PC-9 (cell line): ENCODE data around the gene RHEX. TPM values are rescaled to one million over a fixed set of nuclear protein-coding genes. Genes with fewer than 3 reads are reported as not detected.
"Not testable (repeated sequence)": the region's sequence is repeated elsewhere in the genome, so short reads cannot be mapped to it uniquely, and the experiment has no call there.

Experiments
- BruUV-seq: library from RNA; stranded (reverse); fragments of 400-500 nt; replicated peaks from 2 replicates; lab custom pipeline; 2021; lab: Mats Ljungman, UMichigan
- CTCF ChIA-PET: fragments of 300-600 bp; sonication (Branson Sonifier 250); formaldehyde crosslinking; loops from one replicate; lab custom pipeline; 2022; ENCODE audit warnings: antibody characterized with exemption; lab: Charles Lee
- POLR2A ChIA-PET: fragments of 300-600 bp; sonication (Branson Sonifier 250); formaldehyde crosslinking; loops from one replicate; lab custom pipeline; 2022; ENCODE audit warnings: antibody characterized with exemption; ENCODE audit not compliant: unreplicated experiment; lab: Charles Lee
- DNase-seq, 2 experiments: peaks; one replicate each; pipeline versions ENCODE4 v3.0.0 to v3.0.0-alpha.2; 2015 to 2022; ENCODE audit warnings: mixed read lengths in 1 of 2
- H2AFZ ChIP-seq: fragments of 200-600 bp; sonication (generic); 2 replicates; pipeline ENCODE4 v1.8.1; 2017; ENCODE audit warnings: antibody characterized with exemption
- H3F3A ChIP-seq: fragments of 200-600 bp; sonication (generic); 2 replicates; pipeline ENCODE4 v1.8.1; 2017; ENCODE audit warnings: antibody characterized with exemption, mild to moderate bottlenecking, low read depth; ENCODE audit not compliant: insufficient read depth
- H3K27ac ChIP-seq: fragments of 200-600 bp; sonication (generic); 2 replicates; pipeline ENCODE4 v1.6.1; 2016; ENCODE audit warnings: mixed run types
- H3K27me3 ChIP-seq: fragments of 200-600 bp; sonication (generic); 2 replicates; pipeline ENCODE4 v1.6.1; 2016; ENCODE audit warnings: low read depth, mixed run types; ENCODE audit not compliant: insufficient read depth
- H3K36me3 ChIP-seq: fragments of 200-600 bp; sonication (generic); 2 replicates; pipeline ENCODE4 v1.6.1; 2016; ENCODE audit warnings: low read depth, mixed run types
- H3K4me1 ChIP-seq: fragments of 200-600 bp; sonication (generic); replicated peaks from 2 replicates; pipeline ENCODE4 v1.6.1; 2016; ENCODE audit warnings: mixed run types; ENCODE audit not compliant: insufficient read depth
- H3K4me2 ChIP-seq: fragments of 200-600 bp; sonication (generic); 2 replicates; pipeline ENCODE4 v1.6.1; 2017; ENCODE audit warnings: mixed run types
- H3K4me3 ChIP-seq: fragments of 200-600 bp; sonication (generic); 2 replicates; pipeline ENCODE4 v1.6.1; 2016; ENCODE audit warnings: mixed run types
- H3K79me2 ChIP-seq: fragments of 200-600 bp; sonication (generic); 2 replicates; pipeline ENCODE4 v1.6.1; 2017; ENCODE audit warnings: low read depth, mixed run types
- H3K9me2 ChIP-seq: fragments of 200-600 bp; sonication (generic); 2 replicates; pipeline ENCODE4 v1.8.1; 2017; ENCODE audit warnings: mild to moderate bottlenecking; ENCODE audit not compliant: insufficient read depth
- H3K9me3 ChIP-seq: fragments of 200-600 bp; sonication (generic); 2 replicates; pipeline ENCODE4 v1.8.1; 2016; ENCODE audit warnings: low read depth; ENCODE audit not compliant: insufficient read depth
- H4K20me1 ChIP-seq: fragments of 200-600 bp; sonication (generic); 2 replicates; pipeline ENCODE4 v1.8.1; 2017; ENCODE audit not compliant: insufficient read depth
- CTCF ChIP-seq: fragments of 200-600 bp; sonication (generic); conservative IDR thresholded peaks from 2 replicates; pipeline ENCODE4 v1.6.1; 2017; ENCODE audit warnings: mixed run types, antibody characterized with exemption, mild to moderate bottlenecking, moderate library complexity
- EZH2 ChIP-seq: fragments of 200-600 bp; sonication (generic); IDR thresholded peaks from 2 replicates; pipeline ENCODE4 v1.8.0; 2017; ENCODE audit warnings: antibody characterized with exemption, low read depth
- intact Hi-C: fragments of 100-400 bp; cut with micrococcal nuclease; formaldehyde crosslinking; loops from one replicate; pipeline ENCODE4 v1.10.0; 2022; ENCODE audit not compliant: unreplicated experiment
- total RNA-seq: library from RNA; stranded (reverse); gene quantifications from 2 replicates; pipeline ENCODE4 v1.2.3, GENCODE V29; 2021

Gene RHEX
- total RNA-seq, 1 experiment from 2014 or later: not detected

DNA sequence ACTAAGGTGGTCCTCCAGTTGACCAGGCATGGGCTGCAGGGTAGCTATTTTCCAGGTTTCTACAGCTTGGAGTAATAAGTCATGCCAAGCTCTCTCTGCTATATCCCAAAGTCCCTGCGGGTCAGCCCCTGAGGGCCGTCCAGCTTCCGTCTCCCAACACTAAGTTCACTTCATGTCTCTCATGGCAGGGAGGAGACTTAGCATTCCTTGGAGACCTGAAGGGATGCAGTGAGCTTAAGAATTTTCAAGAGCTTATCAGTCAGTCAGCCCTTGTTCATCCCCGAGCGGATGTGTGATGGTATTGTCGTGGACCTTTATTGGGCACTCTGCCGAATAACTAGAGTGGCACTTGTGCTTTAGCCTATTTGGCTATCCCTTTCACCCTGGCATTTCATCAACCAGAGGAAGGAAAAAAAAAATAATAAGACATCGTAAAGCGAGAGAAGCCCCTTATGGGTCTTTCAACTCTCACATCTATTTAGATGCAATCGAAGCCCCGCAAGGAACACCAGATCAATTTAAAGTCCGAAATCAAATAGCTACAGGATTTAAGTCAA lies 2.2 kb downstream of the RHEX start:
- H3K4me2 ChIP-seq, H3K27me3 ChIP-seq, H3K9me2 ChIP-seq, CTCF ChIA-PET, H3K4me1 ChIP-seq, BruUV-seq, H3K27ac ChIP-seq, H2AFZ ChIP-seq, intact Hi-C loops, H3K4me3 ChIP-seq, H3F3A ChIP-seq, H3K79me2 ChIP-seq, H3K9me3 ChIP-seq, H4K20me1 ChIP-seq, DNase-seq, H3K36me3 ChIP-seq: not testable (repeated sequence)
- POLR2A ChIA-PET: interaction anchor here (0.7 kb wide), 1 partner anchor 57 kb away, joined by 3 read pairs; no protein-coding TSS in a partner anchor

DNA sequence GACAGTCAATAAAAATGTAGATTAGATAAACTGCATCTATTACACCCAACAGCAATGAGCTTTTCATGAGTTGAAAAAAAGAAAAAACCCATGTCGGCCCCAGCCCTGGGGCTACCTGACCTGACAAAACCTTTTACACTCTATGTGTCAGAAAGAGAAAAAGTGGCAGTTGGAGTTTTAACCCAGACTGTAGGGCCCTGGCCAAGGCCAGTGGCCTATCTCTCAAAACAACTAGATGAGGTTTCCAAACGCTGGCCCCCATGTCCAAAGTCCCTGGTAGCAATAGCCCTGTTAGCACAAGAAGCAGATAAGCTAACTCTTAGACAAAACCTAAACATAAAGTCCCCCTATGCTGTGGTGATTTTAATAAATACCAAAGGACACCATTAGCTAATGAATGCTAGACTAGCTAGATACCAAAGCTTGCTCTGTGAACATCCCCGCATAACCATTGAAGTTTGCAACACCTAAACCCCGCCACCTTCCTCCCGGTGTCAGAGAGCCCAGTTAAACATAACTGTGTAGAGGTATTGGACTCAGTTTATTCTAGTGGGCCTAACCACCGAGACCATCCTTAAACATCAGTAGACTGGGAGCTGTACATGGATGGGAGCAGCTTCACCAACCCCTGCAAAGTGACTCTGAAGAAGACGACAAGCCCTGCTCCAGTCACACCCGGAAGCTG lies 2.8 kb downstream of the RHEX start:
- H3K79me2 ChIP-seq, DNase-seq, H3K4me3 ChIP-seq, H3K27me3 ChIP-seq, H3K36me3 ChIP-seq, H3K4me2 ChIP-seq, H3K27ac ChIP-seq, intact Hi-C loops, H3K9me2 ChIP-seq, H3K4me1 ChIP-seq, BruUV-seq, POLR2A ChIA-PET, H2AFZ ChIP-seq, H3F3A ChIP-seq, H4K20me1 ChIP-seq, CTCF ChIA-PET, H3K9me3 ChIP-seq: not testable (repeated sequence)

GRCh38 chr1:206058289-206058926 lies 5.4 kb downstream of the RHEX start:
- POLR2A ChIA-PET: not testable (repeated sequence)

DNA sequence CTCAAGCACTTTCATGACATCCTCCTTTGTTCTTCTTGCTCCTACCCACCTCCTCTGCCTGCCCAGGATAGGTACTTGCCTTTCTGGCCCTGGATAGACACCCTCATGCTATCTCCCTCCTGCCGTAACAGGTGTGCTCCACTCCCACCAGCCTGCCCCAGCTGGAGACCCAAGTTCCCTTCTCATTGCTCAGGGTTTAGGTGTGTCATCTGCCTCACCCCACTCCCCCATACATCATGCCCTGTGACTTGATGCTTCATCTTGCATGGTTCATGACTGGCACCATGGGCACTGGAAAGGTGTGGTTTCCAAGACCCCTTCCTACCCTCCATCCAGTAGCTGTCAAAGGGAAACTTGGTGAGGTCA lies 5.9 kb downstream of the RHEX start:
- H3K4me1 ChIP-seq: no peaks in the 10 kb centered on the region
- no peak overlapping the region for H3K27ac ChIP-seq
- no peaks in the 10 kb centered on the region for H3K9me3 ChIP-seq
- H3K36me3 ChIP-seq: no peaks in the 10 kb centered on the region
- no peaks in the 10 kb centered on the region for H3K27me3 ChIP-seq
- ChIA-PET POLR2A (no interaction called here), CTCF (no interaction called here)
- BruUV-seq: no TSS peak
- no peaks in the 10 kb centered on the region for H3K79me2 ChIP-seq
- TF ChIP-seq EZH2 (no peak), CTCF (no peak)
- intact Hi-C loops: no loop called here
- no peaks in the 10 kb centered on the region for H4K20me1 ChIP-seq
- no peaks in the 10 kb centered on the region for H3F3A ChIP-seq
- H3K4me2 ChIP-seq: no peak overlapping the region
- DNase-seq: no peak
- no peaks in the 10 kb centered on the region for H3K9me2 ChIP-seq
- H2AFZ ChIP-seq: no peak overlapping the region
- H3K4me3 ChIP-seq: no peak overlapping the region

More at GRCh38 chr1:206058289-206058926, 5.4 kb downstream of the RHEX start:
- H3K27me3 ChIP-seq, H3K9me2 ChIP-seq, H3K36me3 ChIP-seq, H3K4me2 ChIP-seq, H3F3A ChIP-seq, H3K4me3 ChIP-seq, BruUV-seq, DNase-seq, H3K27ac ChIP-seq, intact Hi-C loops, H3K4me1 ChIP-seq, H3K79me2 ChIP-seq, H4K20me1 ChIP-seq, H3K9me3 ChIP-seq, H2AFZ ChIP-seq, CTCF ChIA-PET: not testable (repeated sequence)
